Islet precursor cell (in vitro differentiated cells): Measurements from ENCODE around the gene FARP1.
A peak's percentile ranks its signal among the peaks of the same experiment; 100 is the strongest.

ENCODE experiments used
- DNase-seq: peaks from one replicate; pipeline ENCODE4 v3.0.0-alpha.2; 2018

FARP1 gene

GRCh38 chr13:98291658-98292057, 148.8 kb downstream of the FARP1 start:
- DNase-seq, result peak; percentile 82

GRCh38 chr13:98293103-98293502, 150.2 kb downstream of the FARP1 start:
- no peak for DNase-seq

- DNase-seq, result no peak
Observed at GRCh38 chr13:98293570-98294142, 150.8 kb downstream of the FARP1 start.

- no peak for DNase-seq
Observed at GRCh38 chr13:98295371-98295770, 152.5 kb downstream of the FARP1 start.

- peak; percentile 64 for DNase-seq
Observed at GRCh38 chr13:98297051-98297450, 154.2 kb downstream of the FARP1 start.

GRCh38 chr13:98297745-98298144, 154.9 kb downstream of the FARP1 start:
- no peak for DNase-seq

GRCh38 chr13:98298599-98298998, 155.7 kb downstream of the FARP1 start:
- DNase-seq, result no peak

- DNase-seq, result no peak
Observed at GRCh38 chr13:98299235-98299965, 156.5 kb downstream of the FARP1 start.

GRCh38 chr13:98299966-98300350, 157.1 kb downstream of the FARP1 start:
- peak; percentile 24 for DNase-seq

- DNase-seq, result peak; percentile 86
Observed at GRCh38 chr13:98300956-98301641, 158.2 kb downstream of the FARP1 start.

- no peak for DNase-seq
Observed at GRCh38 chr13:98301721-98302120, 158.8 kb downstream of the FARP1 start.

- no peak for DNase-seq
Observed at GRCh38 chr13:98303858-98304257, 161.0 kb downstream of the FARP1 start.

GRCh38 chr13:98305670-98306069, 162.8 kb downstream of the FARP1 start:
- DNase-seq, result no peak

- no peak for DNase-seq
Observed at GRCh38 chr13:98307463-98308085, 164.7 kb downstream of the FARP1 start.

GRCh38 chr13:98308086-98308911, 165.4 kb downstream of the FARP1 start:
- no peak for DNase-seq

GRCh38 chr13:98309569-98310335, 166.9 kb downstream of the FARP1 start:
- DNase-seq, result no peak

- DNase-seq, result no peak
Observed at GRCh38 chr13:98310485-98311199, 167.7 kb downstream of the FARP1 start.

GRCh38 chr13:98311200-98311548, 168.3 kb downstream of the FARP1 start:
- no peak for DNase-seq

- DNase-seq, result no peak
Observed at GRCh38 chr13:98312606-98313005, 169.7 kb downstream of the FARP1 start.

- DNase-seq, result no peak
Observed at GRCh38 chr13:98313023-98313921, 170.4 kb downstream of the FARP1 start.
